PC-9 (cell line): ENCODE measurements around the gene SNX8. TPM values are rescaled to one million over a fixed set of nuclear protein-coding genes. Genes with fewer than 3 reads are reported as not detected.

Source experiments
- BruUV-seq: library from RNA; stranded (reverse); fragments of 400-500 nt; replicated peaks from 2 replicates; lab custom pipeline; 2021; lab: Mats Ljungman, UMichigan
- CTCF ChIA-PET: fragments of 300-600 bp; sonication (Branson Sonifier 250); formaldehyde crosslinking; loops from one replicate; lab custom pipeline; 2022; ENCODE audit warnings: antibody characterized with exemption; lab: Charles Lee
- POLR2A ChIA-PET: fragments of 300-600 bp; sonication (Branson Sonifier 250); formaldehyde crosslinking; loops from one replicate; lab custom pipeline; 2022; ENCODE audit warnings: antibody characterized with exemption; ENCODE audit not compliant: unreplicated experiment; lab: Charles Lee
- DNase-seq, 2 experiments: peaks; one replicate each; pipeline versions ENCODE4 v3.0.0 to v3.0.0-alpha.2; 2015 to 2022; ENCODE audit warnings: mixed read lengths in 1 of 2
- H2AFZ ChIP-seq: fragments of 200-600 bp; sonication (generic); 2 replicates; pipeline ENCODE4 v1.8.1; 2017; ENCODE audit warnings: antibody characterized with exemption
- H3F3A ChIP-seq: fragments of 200-600 bp; sonication (generic); 2 replicates; pipeline ENCODE4 v1.8.1; 2017; ENCODE audit warnings: antibody characterized with exemption, mild to moderate bottlenecking, low read depth; ENCODE audit not compliant: insufficient read depth
- H3K27ac ChIP-seq: fragments of 200-600 bp; sonication (generic); 2 replicates; pipeline ENCODE4 v1.6.1; 2016; ENCODE audit warnings: mixed run types
- H3K27me3 ChIP-seq: fragments of 200-600 bp; sonication (generic); 2 replicates; pipeline ENCODE4 v1.6.1; 2016; ENCODE audit warnings: low read depth, mixed run types; ENCODE audit not compliant: insufficient read depth
- H3K36me3 ChIP-seq: fragments of 200-600 bp; sonication (generic); 2 replicates; pipeline ENCODE4 v1.6.1; 2016; ENCODE audit warnings: low read depth, mixed run types
- H3K4me1 ChIP-seq: fragments of 200-600 bp; sonication (generic); replicated peaks from 2 replicates; pipeline ENCODE4 v1.6.1; 2016; ENCODE audit warnings: mixed run types; ENCODE audit not compliant: insufficient read depth
- H3K4me2 ChIP-seq: fragments of 200-600 bp; sonication (generic); 2 replicates; pipeline ENCODE4 v1.6.1; 2017; ENCODE audit warnings: mixed run types
- H3K4me3 ChIP-seq: fragments of 200-600 bp; sonication (generic); 2 replicates; pipeline ENCODE4 v1.6.1; 2016; ENCODE audit warnings: mixed run types
- H3K79me2 ChIP-seq: fragments of 200-600 bp; sonication (generic); 2 replicates; pipeline ENCODE4 v1.6.1; 2017; ENCODE audit warnings: low read depth, mixed run types
- H3K9me2 ChIP-seq: fragments of 200-600 bp; sonication (generic); 2 replicates; pipeline ENCODE4 v1.8.1; 2017; ENCODE audit warnings: mild to moderate bottlenecking; ENCODE audit not compliant: insufficient read depth
- H3K9me3 ChIP-seq: fragments of 200-600 bp; sonication (generic); 2 replicates; pipeline ENCODE4 v1.8.1; 2016; ENCODE audit warnings: low read depth; ENCODE audit not compliant: insufficient read depth
- H4K20me1 ChIP-seq: fragments of 200-600 bp; sonication (generic); 2 replicates; pipeline ENCODE4 v1.8.1; 2017; ENCODE audit not compliant: insufficient read depth
- CTCF ChIP-seq: fragments of 200-600 bp; sonication (generic); conservative IDR thresholded peaks from 2 replicates; pipeline ENCODE4 v1.6.1; 2017; ENCODE audit warnings: mixed run types, antibody characterized with exemption, mild to moderate bottlenecking, moderate library complexity
- EZH2 ChIP-seq: fragments of 200-600 bp; sonication (generic); IDR thresholded peaks from 2 replicates; pipeline ENCODE4 v1.8.0; 2017; ENCODE audit warnings: antibody characterized with exemption, low read depth
- intact Hi-C: fragments of 100-400 bp; cut with micrococcal nuclease; formaldehyde crosslinking; loops from one replicate; pipeline ENCODE4 v1.10.0; 2022; ENCODE audit not compliant: unreplicated experiment
- total RNA-seq: library from RNA; stranded (reverse); gene quantifications from 2 replicates; pipeline ENCODE4 v1.2.3, GENCODE V29; 2021

The SNX8 gene
- total RNA-seq, 1 experiment from 2014 or later = 102 TPM

GRCh38 chr7:2296832-2297231 lies 17.4 kb downstream of the SNX8 start:
- Histone ChIP-seq H3K4me1 (0 out of 2 replicates have a peak, but pooled peaks cover 4% of the 10 kb centered on the region), H3K9me3 (no peaks in the 10 kb centered on the region), H4K20me1 (peaks cover 9% of the 10 kb centered on the region; the same call in 1 of the 2 replicates), H3K27ac (no peak overlapping the region), H3K27me3 (no peaks in the 10 kb centered on the region), H3K79me2 (no peaks in the 10 kb centered on the region), H3K36me3 (no peaks in the 10 kb centered on the region), H3K4me3 (no peak overlapping the region), H3K4me2 (no peak overlapping the region), H3K9me2 (no peaks in the 10 kb centered on the region), H2AFZ (no peak overlapping the region), H3F3A (peaks cover 4% of the 10 kb centered on the region; the same call in 1 of the 2 replicates)
- CTCF ChIA-PET = no interaction called here
- TF ChIP-seq CTCF (no peak), EZH2 (no peak)
- BruUV-seq = no TSS peak
- intact Hi-C loops = no loop called here
- POLR2A ChIA-PET = no interaction called here
- DNase-seq = no peak

GRCh38 chr7:2295936-2296620 lies 18.2 kb downstream of the SNX8 start:
- no peak overlapping the region for H3K4me3 ChIP-seq
- TF ChIP-seq CTCF = no peak
- TF ChIP-seq EZH2 = no peak
- BruUV-seq = no TSS peak
- CTCF ChIA-PET = no interaction called here
- DNase-seq = no peak
- H3K36me3 ChIP-seq = no peaks in the 10 kb centered on the region
- no peaks in the 10 kb centered on the region for H3F3A ChIP-seq
- intact Hi-C loops = no loop called here
- no peaks in the 10 kb centered on the region for H3K79me2 ChIP-seq
- H2AFZ ChIP-seq = no peak overlapping the region
- POLR2A ChIA-PET = no interaction called here
- H4K20me1 ChIP-seq = peaks cover 9% of the 10 kb centered on the region
- no peaks in the 10 kb centered on the region for H3K27me3 ChIP-seq
- no peaks in the 10 kb centered on the region for H3K9me3 ChIP-seq
- H3K4me2 ChIP-seq = no peak overlapping the region
- 0 out of 2 replicates have a peak, but pooled peaks cover 4% of the 10 kb centered on the region for H3K4me1 ChIP-seq
- H3K9me2 ChIP-seq = no peaks in the 10 kb centered on the region
- no peak overlapping the region for H3K27ac ChIP-seq

GRCh38 chr7:2290877-2291276 lies 23.4 kb downstream of the SNX8 start:
- no TSS peak for BruUV-seq
- Histone ChIP-seq H3K27me3 (no peaks in the 10 kb centered on the region), H3K4me1 (no peaks in the 10 kb centered on the region), H2AFZ (no peak overlapping the region), H4K20me1 (no peaks in the 10 kb centered on the region; the same call in 1 of the 2 replicates), H3K4me3 (no peak overlapping the region), H3F3A (no peaks in the 10 kb centered on the region; the same call in 1 of the 2 replicates), H3K4me2 (no peak overlapping the region), H3K36me3 (no peaks in the 10 kb centered on the region), H3K9me2 (no peaks in the 10 kb centered on the region), H3K27ac (no peak overlapping the region), H3K79me2 (no peaks in the 10 kb centered on the region), H3K9me3 (no peaks in the 10 kb centered on the region)
- POLR2A ChIA-PET = interaction anchor here (0.6 kb wide), 1 partner anchor 25 kb away, joined by 3 read pairs; no protein-coding TSS in a partner anchor
- TF ChIP-seq EZH2 (no peak), CTCF (no peak)
- intact Hi-C loops = no loop called here
- no peak for DNase-seq
- CTCF ChIA-PET = no interaction called here
